Stimulated activated CD8-positive, alpha-beta memory T cell treated with anti-CD3 and anti-CD28 coated beads, Interleukin-7, amount 100 ng/mL, for 48 hours (primary cell): ENCODE measurements around the gene RIN2.

Source experiments
- DNase-seq, 2 donors: peaks; one replicate each; pipeline ENCODE4 v3.0.0-alpha.2; 2020; ENCODE audit warnings: low read depth in 1 of 2; ENCODE audit errors: extremely low read depth in 1 of 2

The RIN2 gene

DNA sequence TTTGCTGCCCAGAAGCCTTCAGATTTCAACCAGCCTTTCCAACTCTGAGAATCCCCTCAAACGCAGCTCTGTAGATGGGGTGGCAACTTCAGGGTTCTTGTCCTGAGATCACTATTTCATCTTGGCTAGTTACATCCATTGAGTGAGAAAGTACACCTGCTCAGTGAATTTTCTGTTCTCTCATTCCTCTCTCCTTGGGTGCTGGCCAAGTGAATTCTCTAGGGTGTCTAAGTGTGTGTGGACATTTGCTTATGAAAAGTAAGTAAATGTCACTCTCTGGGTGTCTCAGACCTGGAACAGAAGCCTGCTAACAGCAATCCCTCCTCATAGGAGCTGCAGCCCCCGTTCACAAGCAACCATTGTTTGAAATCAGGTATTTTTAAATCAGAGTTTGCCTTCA is 3.8 kb downstream of the RIN2 start:
- no peak for DNase-seq

- DNase-seq: no peak
Observed at GRCh38 chr20:19764207-19764606, 6.1 kb downstream of the RIN2 start.

GRCh38 chr20:19765266-19765665 is 7.2 kb downstream of the RIN2 start:
- no peak for DNase-seq

DNA sequence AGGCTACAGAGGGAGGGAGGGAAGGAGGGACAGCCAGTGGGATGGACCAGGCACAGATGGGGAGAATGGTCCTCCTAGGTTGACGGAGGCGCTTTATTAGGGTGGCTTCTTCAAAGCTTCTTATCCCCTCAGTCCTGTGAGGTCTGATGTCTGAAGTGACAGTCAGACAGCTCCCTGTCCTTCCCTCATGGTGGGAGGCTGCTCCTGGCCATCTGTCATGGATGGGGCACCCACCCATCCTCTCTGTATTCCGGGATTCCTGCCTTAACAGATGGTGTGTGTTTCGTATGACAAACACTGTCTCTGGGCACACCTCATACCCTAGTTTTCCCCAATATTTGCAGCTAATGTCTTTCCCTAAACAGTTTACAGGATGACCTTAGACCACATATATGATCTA is 7.9 kb downstream of the RIN2 start:
- no peak for DNase-seq

DNA sequence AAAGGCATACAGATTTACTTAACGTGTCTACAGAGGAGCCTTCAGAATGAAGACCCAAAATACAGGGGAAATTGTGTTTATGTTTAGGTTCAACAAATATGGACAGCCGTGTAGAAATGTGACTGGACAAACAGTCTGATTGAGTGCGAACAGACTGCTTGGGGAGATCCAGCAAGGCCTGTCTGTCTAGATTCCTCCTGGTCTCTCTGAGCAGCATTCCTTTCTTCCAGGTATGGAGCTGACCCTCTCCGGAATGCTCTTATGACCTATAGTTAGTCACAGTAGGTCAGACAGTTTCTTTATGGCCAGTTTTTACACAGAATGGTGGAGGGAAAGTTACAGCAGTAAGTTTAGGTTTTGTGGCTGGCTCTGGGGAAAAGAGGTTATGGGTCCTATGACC is 9.0 kb downstream of the RIN2 start:
- DNase-seq: no peak

- no peak for DNase-seq
Observed at GRCh38 chr20:19768325-19768842, 10.3 kb downstream of the RIN2 start.

DNA sequence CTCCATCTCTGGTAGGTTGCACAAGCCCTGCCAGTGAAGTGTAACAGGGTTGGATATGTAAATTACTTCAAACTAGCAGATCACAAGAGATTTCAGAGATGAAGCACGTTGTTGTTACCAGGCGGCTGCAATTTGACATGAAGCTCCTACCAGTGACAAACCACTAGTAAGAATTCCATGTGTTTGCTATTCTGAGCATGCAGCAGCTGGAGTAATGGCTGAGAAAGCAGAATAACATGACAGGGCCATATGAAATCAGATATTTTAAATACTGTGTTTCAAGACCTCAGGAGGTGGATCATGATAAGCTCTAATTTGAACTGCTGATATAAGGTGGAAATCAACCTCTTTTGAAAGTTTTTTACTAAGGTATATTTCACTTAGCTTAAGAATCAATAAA is 11.4 kb downstream of the RIN2 start:
- DNase-seq: no peak

GRCh38 chr20:19770375-19770774 is 12.3 kb downstream of the RIN2 start:
- no peak for DNase-seq

DNA sequence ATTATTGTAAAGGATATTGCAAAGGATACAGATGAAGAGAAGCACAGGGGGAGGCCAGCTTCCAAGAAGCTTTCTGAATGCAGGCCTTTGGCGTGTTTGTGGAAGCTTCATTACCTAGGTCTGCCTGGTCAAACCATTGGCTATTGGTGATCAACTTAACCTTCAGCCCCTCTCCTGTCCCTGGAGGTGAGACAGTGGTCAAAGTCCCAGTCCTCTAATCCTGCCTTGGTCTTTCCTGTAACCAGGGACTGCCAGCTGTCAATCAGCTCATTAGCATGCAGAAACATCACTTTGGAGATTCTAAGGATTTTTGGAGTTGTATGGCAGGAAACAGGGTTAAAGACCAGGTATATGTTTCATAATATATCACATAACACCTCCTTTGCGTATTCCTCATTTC is 13.0 kb downstream of the RIN2 start:
- no peak for DNase-seq

DNA sequence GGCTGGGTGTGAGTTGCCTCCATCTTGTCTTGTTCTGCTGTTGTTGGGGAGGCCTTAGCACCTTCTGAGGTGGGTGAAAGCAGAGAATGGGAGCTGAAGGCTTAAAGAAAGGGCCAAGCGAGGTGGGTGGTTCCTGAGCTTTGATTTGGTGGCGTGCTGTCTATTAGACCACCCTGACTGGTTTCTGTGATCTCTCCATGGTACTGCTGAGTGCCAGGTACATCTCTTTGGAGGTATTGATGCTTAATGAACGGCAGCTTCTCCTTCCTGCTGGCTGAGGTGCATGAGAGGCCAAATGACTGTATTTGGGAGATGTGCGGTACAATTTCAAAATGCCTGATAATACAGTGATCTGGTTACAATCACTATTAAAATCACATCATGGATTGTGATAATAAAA is 15.4 kb downstream of the RIN2 start:
- DNase-seq: no peak

DNA sequence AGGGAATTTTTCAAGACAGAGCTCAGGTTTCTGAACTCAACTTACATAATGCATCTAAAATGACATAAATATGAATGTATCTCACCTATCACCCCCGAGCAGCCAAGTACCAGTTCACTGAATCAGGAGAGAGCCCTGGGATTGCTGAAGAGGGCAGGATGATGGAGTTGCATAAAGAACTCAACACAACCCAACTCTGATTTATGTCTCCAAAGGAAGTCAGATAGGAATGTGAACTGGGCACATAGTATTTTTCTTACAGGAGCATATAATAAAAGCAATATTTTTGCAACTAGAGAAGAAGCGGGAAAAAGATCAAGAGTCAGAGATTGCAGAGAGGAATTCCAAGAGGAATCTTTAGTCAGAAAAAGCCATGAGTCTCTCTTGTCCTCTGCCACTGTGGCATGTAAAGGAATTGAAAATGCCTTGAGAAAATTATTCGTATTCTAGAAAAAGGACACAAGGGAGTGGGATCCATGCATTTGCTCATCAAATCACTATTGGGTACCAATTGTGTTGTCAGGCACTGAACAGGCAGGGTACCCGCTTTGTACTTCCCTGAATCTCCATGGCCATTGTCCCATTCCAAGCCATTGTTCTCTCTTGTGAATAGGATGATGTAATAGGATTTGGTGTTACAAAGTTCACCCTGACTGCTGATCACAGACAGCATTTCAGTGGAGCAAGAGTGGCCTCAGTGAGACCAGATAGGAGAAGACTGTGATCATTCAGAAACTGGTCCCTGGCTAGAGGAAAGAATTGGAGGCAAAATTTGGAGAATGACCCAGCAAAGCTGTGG is 16.3 kb downstream of the RIN2 start:
- no peak for DNase-seq

GRCh38 chr20:19775353-19776253 is 17.5 kb downstream of the RIN2 start:
- no peak for DNase-seq

- DNase-seq: no peak
Observed at GRCh38 chr20:19777315-19777714, 19.3 kb downstream of the RIN2 start.

DNA sequence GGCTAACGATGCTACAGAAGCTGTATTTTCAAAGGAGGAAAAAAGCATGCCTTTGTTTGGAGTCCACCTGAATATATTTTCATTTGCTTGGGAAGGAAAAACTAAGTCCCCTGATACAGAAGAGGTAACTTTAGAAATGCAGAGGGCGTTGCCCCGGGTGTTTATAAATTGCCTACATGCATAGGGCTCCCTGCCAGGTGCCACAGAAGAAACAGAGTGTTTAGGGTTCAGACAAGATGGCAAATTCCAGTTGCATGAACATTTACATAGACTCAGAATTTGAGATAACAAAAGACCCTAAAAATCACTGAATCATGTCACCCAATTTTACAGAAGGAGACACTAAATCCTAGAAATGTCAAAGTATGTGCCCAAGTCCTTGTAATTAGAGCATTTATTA is 19.9 kb downstream of the RIN2 start:
- no peak for DNase-seq

DNA sequence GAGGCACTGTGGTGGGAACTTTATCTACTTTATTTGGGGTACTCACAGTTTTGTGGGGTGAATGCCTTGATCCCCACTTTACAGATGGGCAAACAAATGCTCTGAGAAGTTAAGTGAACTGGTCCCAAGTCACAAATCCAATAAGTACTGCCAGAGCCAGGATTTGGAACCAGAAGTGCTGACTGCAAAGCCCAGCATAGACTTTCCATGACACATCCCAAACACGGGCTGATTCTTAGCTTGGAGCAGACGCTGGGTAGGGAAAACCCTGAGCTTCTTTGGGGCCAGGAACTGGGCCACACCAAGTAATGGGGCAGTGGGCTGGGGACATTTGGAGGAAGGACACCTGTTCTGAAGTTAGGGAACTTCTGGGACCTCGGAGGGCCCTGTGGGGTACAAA is 20.3 kb downstream of the RIN2 start:
- no peak for DNase-seq

- no peak for DNase-seq
Observed at GRCh38 chr20:19779634-19780033, 21.6 kb downstream of the RIN2 start.

DNA sequence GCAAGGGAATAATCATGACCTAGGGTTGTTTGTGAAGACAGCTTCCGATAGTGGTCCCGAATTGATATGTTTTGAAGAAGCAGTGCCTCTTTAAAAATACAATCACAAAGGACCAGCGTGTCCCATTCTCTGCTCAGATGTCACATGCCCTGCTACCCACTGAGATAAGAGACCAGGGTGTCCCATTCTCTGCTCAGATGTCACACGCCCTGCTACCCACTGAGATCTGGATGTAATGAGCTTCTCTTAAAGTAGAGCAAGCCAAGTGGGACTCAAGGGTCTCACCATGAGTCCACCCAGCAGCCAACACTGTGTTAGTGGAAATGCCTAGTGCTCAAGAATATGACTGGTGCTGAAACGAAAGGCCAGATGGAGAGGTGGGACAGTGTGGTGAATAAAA is 22.2 kb downstream of the RIN2 start:
- DNase-seq: no peak

GRCh38 chr20:19781235-19781634 is 23.2 kb downstream of the RIN2 start:
- no peak for DNase-seq

DNA sequence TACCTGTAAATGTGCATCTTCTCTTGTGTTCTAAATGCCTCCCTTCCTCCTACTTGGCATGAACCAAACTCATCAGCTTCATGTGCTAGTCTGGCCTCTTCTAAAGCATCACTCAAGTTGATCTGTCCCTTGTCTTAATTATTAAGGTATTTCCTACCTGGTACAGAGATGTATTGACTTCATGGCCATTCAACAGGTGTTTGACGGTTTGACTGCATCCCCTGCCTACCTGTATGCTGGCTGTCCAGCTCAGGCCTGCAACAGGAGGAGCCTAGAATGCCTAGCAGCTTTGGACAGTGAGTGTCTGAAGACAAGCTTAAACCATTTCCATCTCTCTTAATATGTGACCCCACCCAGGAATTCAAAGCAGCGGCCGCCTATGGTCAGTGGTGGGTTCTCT is 24.6 kb downstream of the RIN2 start:
- no peak for DNase-seq

- DNase-seq: no peak
Observed at GRCh38 chr20:19783966-19784401, 25.9 kb downstream of the RIN2 start.

DNA sequence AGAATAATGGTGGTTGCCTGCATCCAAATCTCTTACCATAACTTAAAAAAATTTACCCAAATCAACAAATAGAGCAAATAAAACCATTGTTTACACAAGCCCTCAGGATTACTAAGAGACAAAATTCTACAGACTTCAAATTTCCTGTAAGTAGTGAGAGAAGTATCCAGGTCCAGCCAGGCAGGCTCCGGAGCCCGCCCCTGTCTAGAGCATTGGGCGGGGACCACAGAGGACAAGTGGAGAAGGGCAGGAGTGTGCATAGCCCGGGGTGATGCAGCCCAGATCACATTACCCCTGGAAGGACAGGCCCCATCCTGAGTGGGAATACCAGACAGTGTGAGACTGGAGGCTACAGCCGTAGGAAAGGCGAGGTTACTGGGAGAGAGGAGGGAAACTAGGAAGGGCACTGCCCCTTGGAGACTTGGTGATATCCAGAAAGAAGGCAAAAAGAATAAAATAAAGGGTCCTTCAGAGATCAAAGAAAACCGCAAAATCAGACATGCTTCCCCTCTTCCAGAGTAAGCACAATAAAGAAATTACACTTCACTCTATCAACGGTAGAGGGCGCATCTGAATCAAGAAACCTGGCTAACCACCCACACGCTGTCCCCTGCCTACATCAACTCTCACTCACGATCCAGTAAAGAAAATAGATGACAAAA is 26.6 kb downstream of the RIN2 start:
- DNase-seq: peak in 1 of 2 donors; percentile 2
